Measurements from ENCODE around the gene DGKG.

The DGKG gene

DNA sequence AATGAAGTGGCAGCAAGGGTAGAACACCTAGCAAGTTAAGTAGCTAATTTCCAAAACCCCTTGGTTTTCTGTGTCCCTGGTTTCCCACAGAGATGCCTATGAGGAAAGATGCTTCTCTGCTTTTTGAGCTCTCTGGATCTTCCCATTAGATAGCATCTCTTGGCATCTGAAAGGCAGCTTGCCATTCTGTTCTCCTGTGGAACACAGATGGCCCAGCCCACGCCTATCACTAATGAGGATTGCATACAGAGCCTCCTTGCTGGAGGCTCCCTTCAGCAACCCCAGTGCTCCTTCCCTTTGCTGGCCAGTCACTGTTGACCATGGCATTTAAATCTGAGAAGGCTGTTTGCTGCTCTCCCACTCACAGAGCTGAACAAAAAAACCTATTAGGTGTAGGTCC lies 218.8 kb downstream of the DGKG start:
- no peak for DNase-seq (ENCODE audit: low read depth in 2 of 2)

DNA sequence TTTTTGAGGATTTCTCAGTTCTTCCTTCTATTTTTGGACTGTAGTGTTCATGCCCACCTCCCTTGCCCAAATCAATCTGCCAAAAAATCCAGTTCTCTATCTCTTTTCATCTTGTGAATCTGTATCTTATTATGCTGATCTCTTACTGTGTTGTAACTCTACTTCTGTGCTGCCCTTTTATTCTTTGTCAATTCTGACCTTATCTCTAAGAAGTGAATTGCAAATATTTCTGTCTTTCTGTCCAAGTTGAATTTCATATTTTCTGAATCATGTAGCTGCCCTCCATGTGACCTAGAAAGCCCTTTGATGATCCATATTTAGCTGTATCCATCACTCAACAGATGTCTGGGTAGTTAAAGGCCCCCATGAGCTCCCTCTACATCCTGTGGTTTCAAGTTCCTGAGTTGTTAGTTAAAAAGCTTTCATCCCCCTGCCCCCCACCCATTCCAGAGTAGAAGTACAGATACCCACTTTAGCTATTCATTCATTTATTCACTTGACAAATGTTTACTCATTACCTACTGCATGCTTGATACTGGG lies 219.6 kb downstream of the DGKG start:
- DNase-seq (ENCODE audit: low read depth in 2 of 2): peak; percentile 9 to 15

DNA sequence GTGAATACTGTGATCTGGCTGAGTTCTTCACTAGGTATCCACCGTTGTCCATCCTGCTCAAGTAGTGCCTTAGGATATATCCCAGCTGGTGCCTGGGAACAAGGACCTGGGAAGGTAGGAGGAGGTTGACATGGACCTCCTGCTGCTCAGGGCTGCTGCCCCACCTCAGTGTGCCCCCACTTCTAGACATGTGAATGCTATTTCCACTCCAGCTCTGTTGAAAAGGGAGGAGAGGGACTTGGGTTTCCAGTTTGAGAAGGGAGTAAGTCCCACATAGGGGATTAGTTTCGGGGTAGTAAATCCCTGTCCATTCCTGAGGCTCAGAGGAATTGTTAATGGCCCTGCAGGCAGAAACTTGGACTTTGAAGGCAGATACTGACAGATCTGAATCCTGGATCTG lies 220.2 kb downstream of the DGKG start:
- no peak for DNase-seq (ENCODE audit: low read depth in 2 of 2)

DNA sequence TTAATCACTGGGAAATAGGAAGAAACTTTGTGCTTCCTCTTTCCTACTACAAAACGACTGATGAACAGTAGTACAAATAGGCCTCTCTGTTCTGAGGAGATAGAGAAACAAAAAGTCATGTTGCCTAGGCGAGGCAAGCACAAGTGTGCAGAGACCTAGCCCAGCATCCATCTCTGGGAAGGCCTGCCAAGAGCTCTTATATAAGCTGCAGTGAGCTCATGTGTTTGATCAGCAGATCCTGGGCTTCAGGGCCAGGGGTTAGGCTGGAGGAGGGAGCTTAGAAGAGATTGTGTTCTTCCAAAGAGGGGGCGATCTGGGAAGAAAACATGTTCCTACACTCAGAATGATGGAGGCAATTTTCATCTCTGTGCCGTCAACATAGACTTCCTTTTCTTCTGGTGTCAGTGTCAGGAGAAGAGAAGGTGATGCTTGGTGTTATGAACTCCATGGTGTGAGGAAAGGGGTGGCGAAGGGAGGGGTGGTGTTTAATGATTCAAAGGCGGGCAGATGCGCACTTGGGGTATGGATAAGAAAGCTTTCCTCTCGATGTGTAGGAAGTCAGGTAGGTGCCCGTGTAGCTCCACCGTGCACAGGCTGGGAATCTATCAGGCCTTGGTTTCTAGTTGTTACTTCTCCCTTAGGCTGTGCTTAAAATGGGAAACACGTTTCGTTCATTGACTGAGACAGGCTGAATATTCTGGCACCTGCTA lies 223.6 kb downstream of the DGKG start:
- no peak for DNase-seq (ENCODE audit: low read depth in 2 of 2)

DNA sequence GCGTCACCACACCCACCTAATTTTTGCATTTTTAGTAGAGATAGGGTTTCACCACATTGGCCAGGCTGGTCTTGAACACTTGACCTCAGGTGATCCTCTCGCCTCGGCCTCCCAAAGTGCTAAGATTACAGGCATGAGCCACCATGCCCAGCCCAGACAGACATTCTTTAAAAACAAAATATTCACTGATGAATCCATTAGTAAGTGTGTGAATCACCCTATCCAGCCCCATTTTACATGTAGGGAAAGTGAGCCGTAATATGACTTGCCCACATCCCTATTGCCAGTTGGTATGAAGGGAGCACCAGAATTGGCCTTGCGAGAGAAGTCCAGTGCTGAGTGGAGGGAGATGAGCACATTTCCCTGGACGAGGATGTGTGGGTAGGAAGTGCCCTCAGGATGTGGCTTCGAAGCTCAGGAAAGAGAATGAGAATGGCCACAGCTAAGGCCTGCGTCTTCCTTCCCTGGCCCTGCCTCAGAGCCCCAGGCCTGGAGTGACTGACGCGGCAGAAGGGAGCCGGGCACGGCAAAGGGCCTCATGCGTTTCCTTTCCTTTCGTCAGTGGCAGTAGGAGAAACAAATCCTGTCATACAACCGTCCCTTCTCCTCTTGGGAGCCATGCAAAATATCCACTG lies 224.9 kb downstream of the DGKG start:
- no peak for DNase-seq (ENCODE audit: low read depth in 2 of 2)

DNA sequence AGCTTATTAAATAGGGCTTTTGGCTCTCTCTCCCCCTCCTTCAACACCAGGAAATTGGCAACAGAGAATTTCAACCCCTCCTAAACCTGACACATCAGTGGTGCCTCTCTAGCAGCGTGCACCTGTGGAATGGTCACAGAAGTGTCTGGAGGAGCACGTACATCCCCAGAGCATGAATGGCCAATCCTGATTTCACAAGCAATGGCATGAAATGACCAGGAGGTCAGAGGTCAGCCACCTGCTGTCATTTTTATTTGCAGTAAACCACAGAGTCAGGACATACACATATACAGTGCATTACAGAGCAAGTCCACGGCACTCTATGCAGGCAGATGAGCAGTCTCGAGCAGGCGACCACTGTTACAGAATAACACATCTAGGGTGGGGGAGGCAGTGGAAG lies 228.1 kb downstream of the DGKG start:
- DNase-seq (ENCODE audit: low read depth in 2 of 2): no peak

DNA sequence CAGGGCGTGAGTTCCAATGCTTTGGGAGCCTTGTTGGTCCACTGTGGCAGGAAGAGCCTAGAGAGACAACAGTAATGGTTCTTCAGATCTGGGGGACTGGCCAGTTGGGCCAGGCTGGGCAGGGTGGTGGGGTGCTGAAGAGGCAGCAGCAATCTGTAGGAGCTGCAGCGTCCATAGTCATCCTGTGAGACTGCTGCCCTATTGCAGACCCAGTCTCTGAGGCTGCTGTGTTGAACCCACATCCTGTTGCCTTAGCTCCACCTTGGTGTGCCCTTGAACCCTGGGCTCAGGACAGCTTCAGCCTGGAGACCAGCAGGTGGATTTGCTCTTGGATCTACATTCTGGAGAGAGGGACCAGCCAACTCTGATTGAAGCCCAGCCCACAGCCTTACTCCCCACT lies 229.5 kb downstream of the DGKG start:
- no peak for DNase-seq (ENCODE audit: low read depth in 2 of 2)

DNA sequence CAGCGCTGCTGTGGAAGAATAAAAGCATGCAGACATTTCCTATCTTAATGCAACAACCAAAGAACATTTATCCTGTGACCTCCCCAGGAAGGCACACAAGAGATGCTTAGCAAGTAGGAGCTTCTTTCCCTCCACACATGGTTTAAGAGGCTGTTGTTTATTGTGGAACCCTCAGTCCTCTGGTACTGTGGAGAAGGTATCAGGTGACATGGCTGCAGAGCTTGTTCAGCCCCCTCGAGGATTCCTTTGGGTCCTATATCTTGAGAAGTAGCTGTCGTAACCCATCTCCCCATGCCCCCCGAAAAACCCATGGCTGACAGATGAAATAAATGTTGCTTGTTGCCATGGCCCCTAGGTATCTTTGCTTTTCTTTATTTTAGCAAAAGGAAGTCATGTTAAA lies 232.8 kb downstream of the DGKG start:
- no peak for DNase-seq (ENCODE audit: low read depth in 2 of 2)

DNA sequence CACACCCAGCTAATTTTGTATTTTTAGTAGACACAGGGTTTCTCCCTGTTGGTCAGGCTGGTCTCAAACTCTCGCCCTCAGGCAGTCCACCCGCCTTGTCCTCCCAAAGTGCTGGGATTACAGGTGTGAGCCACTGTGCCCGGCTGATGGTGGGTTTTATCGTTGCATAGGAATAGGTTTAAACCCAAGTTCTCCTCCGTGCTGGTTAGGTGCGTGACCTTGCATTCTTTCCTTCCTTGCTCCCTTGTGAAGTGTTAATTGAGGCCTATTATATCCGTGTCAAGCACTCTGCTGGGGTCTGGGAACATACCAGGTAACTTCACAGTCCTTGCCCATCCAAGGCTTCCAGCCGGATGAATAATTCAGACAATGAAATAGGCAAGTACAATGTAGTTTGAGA lies 233.9 kb downstream of the DGKG start:
- no peak for DNase-seq (ENCODE audit: low read depth in 2 of 2)

DNA sequence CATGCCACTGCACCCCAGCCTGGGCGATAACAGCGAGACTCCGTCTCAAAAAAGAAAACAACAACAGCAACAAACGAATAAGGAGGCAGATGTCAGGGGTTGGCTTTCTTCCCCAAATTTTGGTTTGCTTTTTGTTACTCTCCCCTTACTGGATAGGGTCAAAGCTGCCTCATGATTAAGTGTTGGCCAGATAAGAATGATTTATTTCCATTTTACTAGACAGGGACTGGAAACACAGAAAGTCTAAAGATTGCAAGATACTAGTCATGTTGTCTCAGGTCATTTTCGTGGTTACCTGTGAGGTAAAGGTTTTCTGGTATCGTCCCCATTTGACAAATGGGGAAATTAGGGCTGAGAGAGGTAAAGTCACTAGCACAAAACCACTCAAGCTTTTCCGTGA lies 234.6 kb downstream of the DGKG start:
- no peak for DNase-seq (ENCODE audit: low read depth in 2 of 2)

DNA sequence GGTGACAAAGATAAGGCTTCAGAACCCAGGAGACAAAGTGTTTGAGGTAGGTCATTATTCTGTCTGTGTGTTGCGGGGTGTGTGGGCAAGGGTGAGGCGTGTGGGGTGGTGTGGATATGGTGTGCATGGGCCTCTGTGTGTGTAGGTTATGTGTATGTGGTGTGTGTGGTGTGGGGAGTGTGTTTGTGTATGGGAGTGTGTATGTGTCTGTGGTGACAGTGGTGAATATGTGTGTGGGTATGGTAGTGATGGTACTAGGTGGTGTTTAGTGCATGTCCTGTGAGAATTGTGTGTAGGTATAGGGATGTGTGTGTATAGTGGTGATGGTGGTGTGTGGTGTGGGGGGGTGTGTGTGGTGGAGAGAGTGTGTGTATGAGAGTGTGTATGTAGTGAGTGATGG lies 236.9 kb downstream of the DGKG start:
- DNase-seq (ENCODE audit: low read depth in 2 of 2): no peak

DNA sequence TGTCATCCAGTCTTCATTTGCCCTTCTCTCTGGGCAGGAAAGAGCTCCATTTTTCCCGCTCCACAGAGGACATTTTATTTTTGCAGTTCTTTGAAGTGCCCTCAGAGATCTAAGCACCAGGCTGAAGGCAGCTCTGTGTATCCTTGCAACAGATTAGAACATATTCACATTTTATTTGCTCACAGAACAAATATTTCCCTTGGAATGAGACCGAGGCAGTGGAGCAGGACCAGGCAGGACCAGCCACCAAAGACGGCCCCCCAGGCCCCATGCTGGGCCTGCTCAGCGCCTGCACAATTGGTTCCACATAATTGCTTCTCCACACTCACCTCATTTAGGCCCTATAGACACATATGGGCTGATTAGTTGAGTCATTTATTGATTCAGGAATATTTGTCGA lies 237.4 kb downstream of the DGKG start:
- DNase-seq (ENCODE audit: low read depth in 2 of 2): no peak

DNA sequence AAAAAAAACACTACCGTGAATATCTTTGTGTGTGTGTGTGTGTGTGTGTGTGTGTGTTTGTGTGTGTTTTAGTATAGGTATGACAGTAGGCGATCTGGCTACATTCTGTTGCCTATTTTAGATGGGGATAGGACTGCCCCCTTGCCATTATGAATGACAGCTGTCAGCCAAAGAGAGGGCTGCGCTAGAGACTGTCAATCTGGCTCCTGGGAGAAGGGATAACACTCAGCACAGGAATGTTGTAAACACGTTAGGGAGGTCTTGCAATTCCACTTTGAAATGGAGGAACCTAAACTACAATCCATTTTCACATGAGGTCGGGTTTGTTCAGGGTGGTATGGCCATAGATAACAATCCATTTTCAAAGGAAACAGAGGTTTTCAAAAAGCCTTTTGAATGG lies 239.0 kb downstream of the DGKG start:
- DNase-seq (ENCODE audit: low read depth in 2 of 2): no peak

DNA sequence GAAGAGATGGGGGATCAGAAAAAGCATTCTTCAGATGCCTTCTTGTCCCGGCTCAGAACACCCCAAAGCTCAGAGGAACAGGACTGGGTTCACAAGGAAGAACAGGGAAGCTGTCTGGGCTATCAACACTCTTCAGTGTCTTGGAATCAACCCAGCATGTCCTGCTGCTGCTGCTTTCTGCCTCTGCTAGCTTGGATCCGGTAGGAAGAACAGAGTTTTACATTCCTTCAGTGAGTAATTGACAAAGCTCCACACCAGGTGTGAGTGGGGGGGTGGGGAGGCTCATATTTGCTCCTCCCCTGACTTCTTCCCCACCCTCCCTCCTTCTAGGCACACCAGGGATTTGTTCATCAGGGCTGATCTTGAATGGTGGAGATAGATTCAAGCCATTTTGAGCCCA lies 240.1 kb downstream of the DGKG start:
- no peak for DNase-seq (ENCODE audit: low read depth in 2 of 2)

DNA sequence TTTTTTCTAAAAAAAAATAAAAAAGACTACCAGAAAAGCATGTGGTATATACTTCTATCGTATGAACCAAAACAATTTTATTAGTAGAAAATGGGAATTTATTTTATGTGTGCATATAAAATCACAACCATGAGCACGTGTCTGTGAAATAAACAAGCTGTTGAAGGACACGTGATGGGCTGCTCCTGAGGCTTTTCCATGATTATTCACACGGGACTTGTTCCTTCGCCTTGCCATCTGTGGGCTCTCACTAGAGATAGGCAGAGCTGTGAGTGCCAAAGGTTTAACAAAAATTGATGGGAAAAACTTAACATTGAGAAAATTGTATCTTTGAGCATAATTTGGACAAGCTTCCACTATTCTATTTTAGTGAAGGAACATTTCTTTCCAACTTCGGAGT lies 240.8 kb downstream of the DGKG start:
- no peak for DNase-seq (ENCODE audit: low read depth in 2 of 2)

DNA sequence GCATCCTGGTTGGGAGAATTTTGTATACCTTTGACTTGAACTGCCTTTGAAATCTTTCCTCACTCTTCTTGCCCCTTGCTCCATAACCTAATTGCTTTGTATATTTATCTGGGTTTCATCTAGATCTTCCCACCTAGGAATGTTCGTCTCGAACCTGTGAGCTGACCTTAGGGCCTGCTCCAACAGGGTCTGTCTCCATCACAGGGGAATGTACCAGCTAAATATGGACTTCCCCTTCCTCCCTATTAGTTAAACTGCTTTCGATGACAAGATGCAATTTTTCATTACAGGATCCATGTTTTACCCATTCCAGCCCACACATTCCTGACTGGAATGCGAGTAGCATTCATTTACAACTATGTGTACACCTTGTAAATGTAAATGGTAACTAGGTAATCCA lies 242.5 kb downstream of the DGKG start:
- DNase-seq (ENCODE audit: low read depth in 2 of 2): no peak

DNA sequence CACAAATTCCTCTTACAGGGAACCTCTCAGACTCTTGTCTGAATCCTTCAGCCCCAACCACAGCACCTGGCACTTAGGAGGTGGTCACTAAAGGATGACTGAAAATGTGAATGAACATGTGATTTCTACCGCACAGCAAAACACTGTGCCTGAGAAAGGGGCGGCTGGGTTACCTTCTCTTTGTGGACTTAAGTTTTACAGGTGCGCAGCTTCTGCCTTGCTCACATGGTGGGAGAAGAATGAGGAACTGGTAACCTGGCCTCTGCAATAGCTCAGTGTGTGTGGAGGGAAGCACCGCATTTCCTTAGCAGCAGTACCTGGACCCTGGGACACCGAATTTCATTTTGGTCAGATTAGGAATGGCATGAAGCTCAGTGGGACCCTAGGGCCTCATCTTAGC lies 243.3 kb downstream of the DGKG start:
- DNase-seq (ENCODE audit: low read depth in 2 of 2): no peak

DNA sequence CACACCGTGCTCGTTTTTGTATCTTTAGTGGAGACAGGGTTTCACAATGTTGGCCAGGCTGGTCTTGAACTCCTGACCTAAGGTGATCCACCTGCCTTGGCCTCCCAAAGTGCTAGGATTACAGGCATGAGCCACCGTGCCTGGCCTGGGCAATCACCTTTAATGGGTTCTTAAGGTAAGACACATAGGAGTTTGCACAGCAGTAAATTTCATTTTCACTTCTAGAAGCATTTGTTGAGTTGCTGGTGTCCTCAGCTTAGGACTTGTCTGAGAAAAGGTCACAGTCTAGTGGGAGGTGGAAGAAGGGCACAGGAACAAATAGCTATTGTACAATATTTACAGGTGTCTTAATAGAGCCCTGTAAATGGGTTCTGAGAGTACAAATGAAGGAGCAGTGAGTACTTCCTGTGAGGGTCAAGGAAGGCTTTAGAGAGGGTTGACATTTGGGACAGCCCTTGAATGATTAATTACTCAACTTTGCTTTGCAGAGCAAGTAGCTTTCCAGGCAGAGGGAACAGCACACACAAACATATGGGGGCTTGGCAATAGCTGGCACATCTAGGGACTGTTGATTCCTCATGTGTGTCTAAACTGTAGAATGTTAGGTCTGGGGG lies 244.4 kb downstream of the DGKG start:
- DNase-seq (ENCODE audit: low read depth in 2 of 2): no peak

DNA sequence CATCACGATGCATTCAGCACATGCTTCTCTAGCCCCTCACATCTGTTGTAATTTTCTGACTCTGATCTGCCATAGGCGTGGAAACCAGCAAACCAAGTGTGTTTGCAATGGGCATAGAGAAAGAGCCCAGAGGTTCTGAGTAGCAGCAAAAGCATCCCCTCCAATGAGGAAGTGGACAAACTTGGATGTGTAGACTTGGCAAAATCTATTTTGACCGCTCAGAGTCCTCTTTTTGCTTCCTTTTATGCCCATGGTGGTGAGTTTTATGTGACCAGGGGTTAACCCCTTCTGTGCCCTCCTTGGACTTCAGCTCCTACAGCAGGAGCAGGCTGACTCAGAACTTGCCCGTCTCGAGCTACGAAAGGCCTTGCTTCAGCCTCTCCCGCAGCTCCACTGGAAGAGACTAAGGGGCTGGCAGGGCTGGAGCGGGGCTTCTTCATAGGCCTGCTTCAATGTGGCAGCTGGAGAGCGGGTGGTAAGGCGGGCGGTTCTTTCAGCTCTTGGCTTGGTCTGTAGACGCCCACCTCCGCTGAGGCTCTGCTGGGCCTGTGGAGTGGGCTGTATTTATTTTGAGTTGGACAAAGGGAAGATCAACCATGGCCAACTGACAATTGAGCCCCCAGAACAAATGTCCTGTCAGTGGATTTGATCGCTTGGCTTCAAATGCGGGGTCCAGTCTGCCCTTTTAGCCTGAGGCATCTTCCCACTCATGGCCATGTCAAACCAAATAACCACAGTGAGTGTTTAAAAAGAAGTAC lies 246.6 kb downstream of the DGKG start:
- no peak for DNase-seq (ENCODE audit: low read depth in 2 of 2)

DNA sequence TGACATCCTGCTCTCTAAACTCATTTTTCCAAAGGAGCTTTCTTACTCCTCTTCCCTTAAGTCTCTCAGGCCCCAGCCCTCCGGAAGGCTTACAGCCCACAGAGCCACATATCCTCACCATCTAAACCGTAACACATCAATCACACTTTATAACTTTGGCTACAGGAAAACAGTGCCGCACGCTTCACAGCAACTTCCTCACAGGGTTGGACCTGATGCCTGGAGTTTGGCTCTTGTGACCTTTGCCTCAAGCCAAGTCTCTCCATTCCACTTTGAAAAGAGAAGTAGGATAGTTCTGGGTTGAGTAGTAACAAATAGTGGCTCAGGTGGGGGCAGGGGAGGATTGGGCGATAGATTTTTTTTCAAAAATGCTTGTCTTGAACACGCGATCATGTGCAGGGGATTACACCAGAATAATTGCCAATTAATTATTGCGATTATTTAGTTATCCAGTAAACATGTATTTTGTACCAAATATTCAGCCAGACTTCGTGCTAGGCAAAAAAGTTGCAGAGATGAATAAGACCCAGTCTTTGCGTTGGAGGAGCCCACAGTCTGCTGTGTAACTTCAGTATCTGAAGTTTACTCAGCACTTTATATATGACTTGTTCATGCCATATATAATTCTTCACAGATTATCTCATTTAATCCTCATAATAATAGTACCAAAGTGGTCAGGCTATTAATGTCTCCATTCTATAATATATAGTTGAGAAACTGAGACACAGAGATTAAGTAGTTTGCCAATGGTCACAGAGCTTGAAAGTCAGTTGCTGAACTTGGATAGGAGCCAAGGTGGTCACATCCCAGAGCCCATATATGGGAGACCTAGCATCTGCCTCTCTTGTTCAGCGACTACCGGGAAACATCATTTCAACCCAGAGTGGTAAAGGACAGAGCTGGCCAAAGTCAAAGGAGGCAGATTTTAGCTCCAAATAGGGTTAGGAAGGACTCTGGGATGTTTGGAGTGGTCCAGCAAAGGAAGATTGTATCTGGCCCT lies 250.8 kb downstream of the DGKG start:
- no peak for DNase-seq (ENCODE audit: low read depth in 2 of 2)

Measured in fibroblast of skin of left biceps (primary cell).